Endothelial cell (in vitro differentiated cells): ENCODE results near the gene BAZ2A. TPM values are rescaled to one million over a fixed set of nuclear protein-coding genes. Genes with fewer than 3 reads are reported as not detected.
A peak's percentile ranks its signal among the peaks of the same experiment; 100 is the strongest.

Source experiments
- DNase-seq: peaks from one replicate; pipeline ENCODE4 v3.0.0; 2021; ENCODE audit warnings: low spot score
- H3K27ac Mint-ChIP-seq: one replicate; pipeline ENCODE4 v1.8.0; 2021; ENCODE audit warnings: mixed read lengths, inconsistent platforms; ENCODE audit not compliant: unreplicated experiment
- H3K27me3 Mint-ChIP-seq: one replicate; pipeline ENCODE4 v1.8.0; 2021; ENCODE audit warnings: mild to moderate bottlenecking, moderate library complexity, mixed read lengths, inconsistent platforms; ENCODE audit not compliant: unreplicated experiment
- H3K36me3 Mint-ChIP-seq: one replicate; pipeline ENCODE4 v1.8.0; 2021; ENCODE audit warnings: mild to moderate bottlenecking, low read depth, mixed read lengths, inconsistent platforms; ENCODE audit not compliant: unreplicated experiment
- H3K4me1 Mint-ChIP-seq: one replicate; pipeline ENCODE4 v1.8.0; 2021; ENCODE audit warnings: mild to moderate bottlenecking, mixed read lengths, inconsistent platforms; ENCODE audit not compliant: unreplicated experiment
- H3K4me3 Mint-ChIP-seq: one replicate; pipeline ENCODE4 v1.8.0; 2021; ENCODE audit warnings: mild to moderate bottlenecking, mixed read lengths, inconsistent platforms; ENCODE audit not compliant: unreplicated experiment
- H3K9me3 Mint-ChIP-seq: one replicate; pipeline ENCODE4 v1.8.0; 2021; ENCODE audit warnings: mixed read lengths, inconsistent platforms; ENCODE audit not compliant: unreplicated experiment
- CTCF ChIP-seq: fragments of 200-600 bp; sonication (generic); IDR thresholded peaks from one replicate; pipeline ENCODE4 v1.5.0; 2021; ENCODE audit warnings: antibody characterized with exemption; ENCODE audit not compliant: unreplicated experiment
- total RNA-seq: library from RNA; stranded (reverse); fragmentation: NEBNext Ultra II Directional; extraction: Animal tissue kit (Norgen Biotek cat#: 25700); gene quantifications from one replicate; pipeline ENCODE4 v1.2.1, GENCODE V29; 2021; ENCODE audit not compliant: unreplicated experiment

The BAZ2A gene
- total RNA-seq, 1 donor from 2014 or later: 165 TPM

- no peaks in the 10 kb centered on the region for H3K9me3 Mint-ChIP-seq
- DNase-seq: no peak
- TF ChIP-seq CTCF: no peak
- peaks cover 7% of the 10 kb centered on the region for H3K27me3 Mint-ChIP-seq
- peak overlapping the region; percentile 44 for H3K4me3 Mint-ChIP-seq
- no peaks in the 10 kb centered on the region for H3K4me1 Mint-ChIP-seq
- peaks cover 66% of the 10 kb centered on the region for H3K36me3 Mint-ChIP-seq
- peak overlapping the region; percentile 52 for H3K27ac Mint-ChIP-seq
Observed at GRCh38 chr12:56604355-56604754, 25.8 kb downstream of the BAZ2A start.

GRCh38 chr12:56602239-56602638 is 27.9 kb downstream of the BAZ2A start:
- DNase-seq: no peak
- TF ChIP-seq CTCF: no peak
- Mint-ChIP-seq H3K27me3 (peaks cover 10% of the 10 kb centered on the region), H3K9me3 (no peaks in the 10 kb centered on the region), H3K36me3 (peaks cover 76% of the 10 kb centered on the region), H3K27ac (no peak overlapping the region), H3K4me1 (no peaks in the 10 kb centered on the region), H3K4me3 (peak overlapping the region; percentile 51)

GRCh38 chr12:56601503-56601902 is 28.6 kb downstream of the BAZ2A start:
- TF ChIP-seq CTCF: no peak
- Mint-ChIP-seq H3K4me1 (no peaks in the 10 kb centered on the region), H3K27me3 (peaks cover 10% of the 10 kb centered on the region), H3K36me3 (peaks cover 76% of the 10 kb centered on the region), H3K4me3 (peak overlapping the region; percentile 35), H3K9me3 (no peaks in the 10 kb centered on the region), H3K27ac (no peak overlapping the region)
- peak; percentile 28 for DNase-seq

GRCh38 chr12:56600753-56601152 is 29.4 kb downstream of the BAZ2A start:
- Mint-ChIP-seq H3K9me3 (no peaks in the 10 kb centered on the region), H3K4me1 (no peaks in the 10 kb centered on the region), H3K36me3 (peaks cover 68% of the 10 kb centered on the region), H3K27ac (no peak overlapping the region), H3K27me3 (peaks cover 8% of the 10 kb centered on the region), H3K4me3 (no peak overlapping the region)
- no peak for TF ChIP-seq CTCF
- DNase-seq: no peak

- Mint-ChIP-seq H3K4me1 (no peaks in the 10 kb centered on the region), H3K4me3 (no peak overlapping the region), H3K27me3 (peaks cover 6% of the 10 kb centered on the region), H3K27ac (no peak overlapping the region), H3K9me3 (no peaks in the 10 kb centered on the region), H3K36me3 (peaks cover 63% of the 10 kb centered on the region)
- no peak for TF ChIP-seq CTCF
- DNase-seq: no peak
Observed at GRCh38 chr12:56599797-56600196, 30.3 kb downstream of the BAZ2A start.
